GM18505 (cell line): ENCODE measurements around the gene SLC16A8.
"Not testable (repeated sequence)": the region's sequence is repeated elsewhere in the genome, so short reads cannot be mapped to it uniquely, and the experiment has no call there.

Experiments
- ATAC-seq: cut with Tn5 transposase; IDR thresholded peaks from one replicate; pipeline ENCODE4 v1.9.1; 2021; ENCODE audit not compliant: unreplicated experiment
- POLR2A ChIP-seq: IDR thresholded peaks from 4 replicates; pipeline ENCODE4 v1.6.1; 2011; ENCODE audit warnings: borderline replicate concordance; ENCODE audit not compliant: insufficient read depth, insufficient read length; ENCODE audit errors: extremely low read depth

Gene SLC16A8

GRCh38 chr22:38043151-38044039 lies 40.6 kb downstream of the SLC16A8 start:
- no peak for ATAC-seq

GRCh38 chr22:38042488-38042790 lies 41.5 kb downstream of the SLC16A8 start:
- no peak for ATAC-seq
- TF ChIP-seq POLR2A: no peak

More at GRCh38 chr22:38043151-38044039, 40.6 kb downstream of the SLC16A8 start:
- TF ChIP-seq POLR2A: no peak

GRCh38 chr22:38041760-38042487 lies 42.1 kb downstream of the SLC16A8 start:
- TF ChIP-seq POLR2A: no peak
- ATAC-seq: no peak

GRCh38 chr22:38040953-38041759 lies 42.8 kb downstream of the SLC16A8 start:
- ATAC-seq: no peak
- no peak for TF ChIP-seq POLR2A

- no peak for ATAC-seq
- TF ChIP-seq POLR2A: no peak
Measured at GRCh38 chr22:38038890-38039812, 44.8 kb downstream of the SLC16A8 start.

- TF ChIP-seq POLR2A: no peak
- ATAC-seq: no peak
Measured at GRCh38 chr22:38038426-38038825, 45.6 kb downstream of the SLC16A8 start.

- ATAC-seq: not testable (repeated sequence)
Measured at GRCh38 chr22:38037367-38038150, 46.4 kb downstream of the SLC16A8 start.

- ATAC-seq: no peak
- TF ChIP-seq POLR2A: no peak
Measured at GRCh38 chr22:38036392-38037062, 47.5 kb downstream of the SLC16A8 start.

- ATAC-seq: no peak
- no peak for TF ChIP-seq POLR2A
Measured at GRCh38 chr22:38035530-38035885, 48.5 kb downstream of the SLC16A8 start.

GRCh38 chr22:38034884-38035529 lies 49.0 kb downstream of the SLC16A8 start:
- no peak for ATAC-seq
- no peak for TF ChIP-seq POLR2A

GRCh38 chr22:38034278-38034882 lies 49.6 kb downstream of the SLC16A8 start:
- TF ChIP-seq POLR2A: no peak
- ATAC-seq: no peak
